Prostate gland (tissue), 2 donors: ENCODE data around the gene USP14.

Experiments used
- CTCF ChIP-seq, 4 experiments: fragments of 200-600 bp in 2 of 4; fragments of 450-650 bp in 2 of 4; sonication (generic) in 2 of 4; IDR thresholded peaks; 1 replicate in 3 of 4; 2 replicates in 1 of 4; pipeline ENCODE4 v1.5.1; 2016 to 2019; ENCODE audit warnings: antibody characterized with exemption in 4 of 4, mild to moderate bottlenecking in 2 of 4, moderate library complexity in 2 of 4
- POLR2A ChIP-seq: fragments of 450-650 bp; IDR thresholded peaks from one replicate; pipeline ENCODE4 v1.6.1; 2016; ENCODE audit warnings: antibody characterized with exemption, mild to moderate bottlenecking
- POLR2AphosphoS5 ChIP-seq: sonication (generic); formaldehyde crosslinking; IDR thresholded peaks from one replicate; pipeline ENCODE4 v1.6.1; 2017; ENCODE audit warnings: antibody characterized with exemption

- TF ChIP-seq POLR2A = no peak
- TF ChIP-seq CTCF (IDR thresholded peaks at IDR 0.05) = no peak
- TF ChIP-seq POLR2AphosphoS5 = no peak
Measured at GRCh38 chr18:189254-189653, 30.9 kb downstream of the USP14 start.
